A673 (cell line): ENCODE results near the gene ITPR2.

Experiments
- EZH2 ChIP-seq: fragments of 200-600 bp; sonication (generic); IDR thresholded peaks from 2 replicates; pipeline ENCODE4 v1.6.1; 2017; ENCODE audit warnings: borderline replicate concordance, low read depth, mild to moderate bottlenecking, mixed read lengths, antibody characterized with exemption, low read length; ENCODE audit not compliant: poor library complexity, severe bottlenecking
- TF ChIP-seq, protein P1 (sequence below): fragments of 300-800, 200-600 bp; sonication (generic); conservative IDR thresholded peaks from 2 replicates; pipeline ENCODE4 v1.5.1; 2017; ENCODE audit warnings: low read depth, mild to moderate bottlenecking, antibody characterized with exemption, low read length, moderate library complexity, mixed read lengths

- TF ChIP-seq EZH2: no peak
- TF ChIP-seq, protein P1, sequence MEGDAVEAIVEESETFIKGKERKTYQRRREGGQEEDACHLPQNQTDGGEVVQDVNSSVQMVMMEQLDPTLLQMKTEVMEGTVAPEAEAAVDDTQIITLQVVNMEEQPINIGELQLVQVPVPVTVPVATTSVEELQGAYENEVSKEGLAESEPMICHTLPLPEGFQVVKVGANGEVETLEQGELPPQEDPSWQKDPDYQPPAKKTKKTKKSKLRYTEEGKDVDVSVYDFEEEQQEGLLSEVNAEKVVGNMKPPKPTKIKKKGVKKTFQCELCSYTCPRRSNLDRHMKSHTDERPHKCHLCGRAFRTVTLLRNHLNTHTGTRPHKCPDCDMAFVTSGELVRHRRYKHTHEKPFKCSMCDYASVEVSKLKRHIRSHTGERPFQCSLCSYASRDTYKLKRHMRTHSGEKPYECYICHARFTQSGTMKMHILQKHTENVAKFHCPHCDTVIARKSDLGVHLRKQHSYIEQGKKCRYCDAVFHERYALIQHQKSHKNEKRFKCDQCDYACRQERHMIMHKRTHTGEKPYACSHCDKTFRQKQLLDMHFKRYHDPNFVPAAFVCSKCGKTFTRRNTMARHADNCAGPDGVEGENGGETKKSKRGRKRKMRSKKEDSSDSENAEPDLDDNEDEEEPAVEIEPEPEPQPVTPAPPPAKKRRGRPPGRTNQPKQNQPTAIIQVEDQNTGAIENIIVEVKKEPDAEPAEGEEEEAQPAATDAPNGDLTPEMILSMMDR: no peak
Measured at GRCh38 chr12:26690601-26691000, 142.4 kb downstream of the ITPR2 start.
